NCI-H510A (cell line): Measurements from ENCODE around the gene TK2.

Source experiments
- DNase-seq: peaks from one replicate; lab custom pipeline; 2025; lab: John Stamatoyannopoulos, UW

Gene TK2

DNA sequence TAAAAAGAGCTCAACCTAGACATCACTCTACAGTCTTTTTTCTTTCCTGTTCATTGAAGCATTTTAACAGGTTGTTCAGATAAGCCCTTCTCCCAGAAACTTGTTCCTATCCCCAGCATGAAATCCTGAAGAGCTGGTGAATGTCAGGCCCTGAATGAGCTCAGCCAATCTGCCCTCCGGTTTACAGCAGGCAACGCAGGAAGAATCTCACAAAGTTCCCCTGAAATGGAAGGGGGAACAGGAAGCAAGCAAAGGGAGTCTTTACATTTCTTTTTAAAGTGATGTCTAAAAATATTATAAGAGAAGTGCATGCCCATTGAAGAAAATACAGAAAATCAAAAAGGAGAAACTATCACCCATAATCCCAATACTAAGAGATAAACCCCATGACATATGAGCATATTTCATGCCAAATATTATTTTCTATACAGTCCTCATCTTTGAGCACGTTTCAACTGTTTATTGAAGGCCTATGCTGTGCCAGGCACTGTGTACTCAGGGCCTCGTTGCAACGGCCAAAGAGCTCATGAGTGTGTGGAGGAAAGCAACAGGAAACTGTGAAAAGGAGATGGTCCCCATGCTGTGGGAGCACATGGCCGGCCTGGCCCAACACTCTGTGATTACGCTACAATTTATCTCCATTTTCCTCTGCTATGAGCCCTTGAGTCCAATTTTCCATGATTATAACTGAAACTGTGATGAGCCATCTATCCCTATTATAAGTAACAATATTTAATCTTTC, 5.7 kb downstream of the TK2 start:
- no peak for DNase-seq

DNA sequence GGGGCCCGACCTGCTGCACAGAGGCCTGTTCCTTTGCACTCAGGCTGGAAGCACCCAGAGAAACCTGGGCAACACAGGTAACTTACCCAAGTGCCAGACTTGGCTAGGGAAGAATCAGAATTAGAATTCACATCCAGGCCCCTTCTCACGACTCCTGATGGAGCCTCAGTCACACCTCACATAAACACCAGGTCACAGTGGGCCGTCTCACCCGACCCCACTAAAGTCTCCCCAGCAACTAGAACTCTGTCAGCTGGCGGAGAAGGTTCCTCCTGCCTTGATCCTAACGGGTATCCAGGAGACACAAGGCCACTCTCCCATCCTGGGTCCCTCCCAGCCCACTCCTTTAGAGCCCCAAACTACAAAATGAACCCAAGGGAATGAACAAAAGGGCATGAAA, 6.4 kb downstream of the TK2 start:
- no peak for DNase-seq

DNA sequence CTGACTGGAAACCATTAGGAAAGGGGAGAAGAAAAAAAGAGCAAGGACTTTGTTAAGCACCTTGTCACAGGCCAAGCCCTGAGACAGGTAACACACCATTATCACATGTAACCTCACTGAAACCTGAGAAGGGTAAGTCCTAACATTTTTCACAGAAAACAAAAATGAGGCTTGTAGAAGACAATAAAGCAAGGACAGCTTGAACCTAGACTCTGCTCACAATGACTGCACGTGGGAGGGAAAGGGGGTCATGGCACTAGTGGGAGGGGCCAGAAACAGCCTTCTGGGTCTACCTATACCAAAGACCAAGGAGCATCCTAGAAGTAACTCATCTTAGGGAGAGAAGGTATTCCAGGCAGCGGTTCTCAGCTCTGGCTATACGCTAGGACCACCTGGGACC, 7.5 kb downstream of the TK2 start:
- DNase-seq = no peak

DNA sequence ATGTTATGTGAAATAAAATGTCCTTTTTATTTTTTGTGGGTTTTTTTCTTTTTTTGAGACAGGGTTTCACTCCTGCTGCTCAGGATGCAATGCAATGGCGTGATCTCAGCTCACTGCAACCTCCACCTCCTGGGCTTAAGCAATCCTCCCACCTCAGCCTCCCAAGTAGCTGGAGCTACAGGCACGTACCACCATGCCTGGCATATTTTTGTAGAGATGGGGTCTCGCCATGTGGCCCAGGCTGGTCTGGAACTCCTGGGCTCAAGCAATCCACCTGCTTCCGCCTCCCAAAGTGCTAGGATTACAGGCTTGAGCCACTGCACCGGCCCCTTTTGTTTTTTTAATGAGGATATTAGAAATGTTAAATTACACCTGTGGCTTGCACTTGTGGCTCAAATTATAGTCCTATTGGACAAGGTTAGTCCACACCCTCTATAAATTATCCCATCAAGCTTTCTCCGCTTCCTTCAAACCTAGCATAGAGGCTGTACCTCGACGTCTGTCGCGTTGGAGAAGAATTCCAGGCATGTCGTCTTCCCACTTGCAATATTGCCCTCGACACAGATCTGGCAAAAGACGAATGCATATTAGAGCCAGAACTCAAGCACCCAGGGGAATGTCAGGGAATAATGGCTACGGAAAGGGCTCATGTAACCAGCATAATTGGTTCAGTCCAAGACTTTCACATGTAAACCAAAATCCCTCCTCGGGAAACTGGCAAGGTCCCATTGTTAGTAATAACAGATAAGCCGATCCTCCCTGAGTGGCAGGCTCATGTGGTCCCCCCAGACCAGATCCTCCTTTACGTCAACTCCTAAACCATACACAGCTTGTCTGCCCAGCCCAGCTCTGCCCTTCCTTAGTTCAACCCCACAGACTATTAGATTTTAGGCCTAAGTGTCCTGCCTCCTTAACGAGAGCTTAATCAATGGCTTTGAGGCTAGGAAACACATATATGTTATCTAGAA, 8.2 kb downstream of the TK2 start:
- DNase-seq = no peak

DNA sequence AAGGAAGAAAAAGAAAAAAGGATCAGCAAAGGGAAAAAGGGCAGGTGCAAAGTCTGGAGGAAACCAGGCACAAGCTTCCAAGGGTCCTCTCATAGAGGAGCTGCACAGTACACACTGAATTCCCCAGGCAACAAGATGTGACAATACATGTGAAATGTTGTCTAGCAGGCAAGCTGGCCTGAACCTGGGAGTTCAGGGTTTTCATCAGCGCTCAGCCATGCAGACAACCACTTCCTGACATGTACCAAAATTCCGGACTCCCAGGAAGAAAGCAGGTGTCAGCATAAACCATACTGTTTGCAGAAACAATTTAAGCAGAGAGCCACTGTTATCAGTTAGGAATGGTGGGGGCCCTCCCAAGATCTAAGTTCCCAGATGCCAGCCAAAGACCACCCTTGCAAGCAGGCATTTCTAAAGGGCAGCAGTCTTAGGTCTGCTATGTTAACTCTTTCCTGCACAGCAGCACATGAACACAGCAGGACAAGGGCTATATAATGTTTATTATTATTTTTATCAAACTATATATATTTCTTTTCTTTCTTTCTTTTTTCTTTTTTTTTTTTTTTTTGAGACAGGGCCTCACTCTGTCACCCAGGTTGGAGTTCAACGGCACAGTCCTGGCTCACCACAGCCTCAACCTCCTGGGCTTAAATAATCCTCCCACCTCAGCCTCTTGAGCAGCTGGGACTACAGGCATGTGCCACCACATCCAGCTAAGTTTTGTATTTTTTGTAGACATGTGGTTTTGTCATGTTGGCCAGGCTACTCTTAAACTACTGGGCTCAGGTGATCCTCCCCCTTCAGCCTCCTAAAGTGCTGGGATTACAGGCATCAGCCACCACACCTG, 10.1 kb downstream of the TK2 start:
- no peak for DNase-seq

DNA sequence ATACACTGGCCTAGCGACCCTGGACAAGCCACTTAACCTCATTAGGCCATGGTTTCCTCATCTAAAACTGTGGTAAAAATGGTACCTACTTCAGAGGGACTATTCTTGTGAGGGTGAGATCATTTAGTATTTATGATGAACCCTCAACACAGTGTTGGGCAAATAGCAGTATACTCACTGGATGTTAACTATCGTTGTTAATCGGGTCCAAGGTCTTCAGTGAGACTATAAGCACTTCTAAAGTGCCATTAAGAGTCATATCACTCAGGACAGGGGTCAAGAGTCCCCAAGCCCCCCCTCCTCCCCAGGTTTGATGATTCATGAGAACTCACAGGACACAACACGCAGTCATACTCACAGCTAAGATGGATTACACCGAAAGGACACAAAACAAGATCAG, 11.0 kb downstream of the TK2 start:
- no peak for DNase-seq

DNA sequence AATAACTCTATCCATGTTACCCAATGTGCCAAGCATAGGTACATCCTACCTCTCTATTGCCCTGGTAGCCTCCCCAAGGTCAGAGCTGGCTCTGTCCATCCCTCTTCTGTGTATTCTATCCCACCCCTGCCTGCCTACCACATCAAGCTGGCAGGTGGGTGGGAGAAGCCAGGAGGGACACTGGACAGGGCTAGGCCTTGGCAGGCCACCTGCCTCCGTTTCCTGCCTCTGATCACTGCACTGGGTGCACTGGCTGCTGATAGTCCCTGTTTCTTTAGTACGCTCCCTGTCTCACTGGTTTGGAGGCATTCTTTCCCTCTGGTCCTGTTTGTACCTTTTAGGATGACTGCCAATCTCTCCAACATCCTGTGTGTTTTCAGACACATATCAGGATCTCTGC, 12.7 kb downstream of the TK2 start:
- no peak for DNase-seq

DNA sequence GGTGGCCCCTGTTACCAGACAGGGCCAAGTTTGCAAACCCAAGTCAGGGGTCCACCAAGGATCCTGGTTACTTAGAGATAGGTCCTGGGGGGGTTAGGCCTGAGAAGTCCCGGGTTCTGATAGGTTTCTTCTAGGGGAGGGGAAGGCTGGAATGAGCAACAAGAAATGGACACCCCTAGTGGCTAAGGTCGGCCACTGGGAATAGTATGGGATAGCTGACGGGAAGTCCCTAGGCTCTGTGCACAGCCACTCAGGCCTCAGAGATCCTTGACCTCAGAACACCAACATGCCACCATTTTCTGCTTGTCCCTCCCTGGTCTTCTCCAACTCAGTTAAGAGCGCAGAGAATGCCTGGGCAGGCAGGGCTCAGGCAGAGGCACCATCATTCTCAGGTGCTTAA, 13.4 kb downstream of the TK2 start:
- DNase-seq = no peak

DNA sequence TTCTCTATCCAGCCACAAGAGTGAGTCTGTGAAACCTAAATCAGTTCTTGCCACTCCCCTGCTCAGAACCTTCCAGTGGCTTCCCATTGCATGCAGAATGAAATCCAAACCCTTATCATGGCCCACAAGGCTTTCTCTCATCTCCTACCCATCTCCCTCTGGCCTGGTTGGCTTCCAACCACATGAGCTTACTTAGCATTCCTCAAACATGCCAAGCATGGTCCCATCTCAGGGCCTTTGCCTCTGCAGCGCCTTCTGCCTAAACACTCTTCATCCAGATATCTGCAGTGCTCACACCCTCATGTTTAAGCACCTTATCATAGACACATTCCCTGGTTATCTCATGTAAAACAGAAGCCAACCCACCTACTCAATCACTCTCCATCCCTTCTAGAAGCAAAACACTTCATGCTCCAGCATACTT, 15.5 kb downstream of the TK2 start:
- no peak for DNase-seq

DNA sequence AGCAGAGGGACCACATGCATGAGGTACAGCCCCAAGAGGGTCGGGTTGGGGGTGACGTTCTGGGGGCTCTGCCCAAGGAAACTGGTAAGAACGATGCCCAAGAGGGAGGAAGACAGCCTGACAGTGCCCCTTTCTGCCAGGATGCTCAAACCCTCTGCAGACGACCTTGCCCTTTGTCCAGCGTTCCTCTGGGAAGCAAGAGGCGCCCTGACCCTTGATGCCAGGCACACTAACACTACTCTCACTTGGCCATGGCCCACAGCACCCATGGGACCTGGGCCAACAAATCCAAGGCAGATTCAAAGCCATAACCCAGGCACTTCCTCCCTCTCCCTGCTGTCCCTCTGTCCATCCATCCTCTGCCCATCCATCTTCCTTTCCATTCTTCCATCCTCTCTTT, 20.4 kb downstream of the TK2 start:
- DNase-seq = no peak

DNA sequence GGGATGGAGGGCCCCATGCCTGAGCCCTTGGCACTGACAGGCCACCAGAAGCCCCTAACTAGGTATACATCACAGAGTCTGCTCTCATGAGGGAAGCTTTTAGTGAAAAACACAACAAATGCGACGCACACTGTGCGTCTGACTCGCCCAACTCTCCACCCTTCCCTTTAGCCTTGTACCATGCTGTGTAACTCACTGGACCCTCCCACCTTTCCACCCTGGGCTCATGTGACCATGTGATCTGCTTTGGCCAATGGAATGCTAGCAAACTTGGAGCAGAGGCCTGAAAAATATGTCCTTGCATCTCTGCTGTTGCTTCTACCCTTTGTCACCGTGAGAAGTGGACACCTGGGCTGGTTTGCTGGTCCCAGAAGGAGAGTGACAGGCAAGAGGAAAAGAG, 21.6 kb downstream of the TK2 start:
- no peak for DNase-seq

DNA sequence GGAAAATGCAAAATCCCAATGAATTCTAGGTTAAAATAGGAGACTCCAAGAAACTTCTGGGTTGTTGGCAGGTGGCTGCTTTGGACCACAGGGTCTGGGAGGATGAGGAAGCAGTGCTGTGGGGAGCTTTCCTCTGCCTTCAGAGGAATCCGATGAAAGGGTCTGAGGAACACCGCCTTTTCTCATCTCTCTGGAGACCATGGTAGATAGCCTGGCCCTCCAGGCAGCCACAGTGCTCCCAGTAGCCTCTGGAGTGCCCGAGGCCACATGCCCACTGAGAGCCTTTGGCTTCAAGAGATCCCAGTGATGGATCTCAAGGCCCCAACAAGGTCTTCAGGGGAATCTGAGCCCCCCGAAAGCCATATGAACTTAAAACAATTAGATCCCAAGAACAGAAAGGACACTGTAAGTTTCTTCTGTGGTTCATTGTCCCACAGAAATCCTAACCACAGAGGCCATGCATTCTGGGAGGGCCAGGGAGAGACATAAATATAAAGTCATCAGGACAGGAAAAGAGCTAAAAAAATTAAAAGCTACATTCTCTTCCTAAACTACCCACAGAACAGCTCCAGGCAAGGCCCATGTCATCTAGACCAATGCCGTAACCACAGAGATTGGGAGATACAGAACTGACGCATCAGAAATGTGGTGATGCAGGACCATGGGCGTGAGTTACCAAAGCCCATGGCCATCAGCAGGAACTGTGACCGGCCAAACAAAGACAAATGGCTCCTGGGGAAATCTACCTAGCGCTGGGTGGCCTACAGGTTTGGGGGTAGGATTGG, 24.3 kb downstream of the TK2 start:
- no peak for DNase-seq

DNA sequence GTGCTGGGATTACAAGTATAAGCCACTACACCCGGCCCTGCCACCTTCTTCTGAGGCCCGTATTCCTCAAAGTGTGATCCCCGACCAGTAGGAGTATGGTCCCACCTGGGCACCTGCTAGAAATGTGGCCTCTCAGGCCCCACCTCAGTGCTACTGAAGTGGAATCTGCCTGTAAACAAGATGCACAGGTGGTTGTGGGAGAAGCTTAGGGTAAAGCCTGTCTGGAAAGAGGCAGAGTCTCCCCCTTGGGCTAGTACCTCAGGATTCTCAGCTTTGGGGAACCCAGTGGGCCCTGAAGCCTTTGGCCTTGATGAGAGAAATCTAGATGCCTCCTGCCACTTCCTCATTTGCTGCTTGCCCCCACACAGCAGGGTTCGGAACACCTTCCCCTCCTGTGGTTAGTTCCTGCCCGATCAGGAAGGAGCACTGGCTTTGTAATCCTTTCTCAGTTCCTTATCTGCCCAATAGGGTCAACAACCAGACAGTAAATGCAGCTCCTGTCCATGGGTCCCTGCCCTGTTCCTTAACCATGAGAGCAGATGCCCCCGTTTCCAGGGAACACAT, 25.2 kb downstream of the TK2 start:
- no peak for DNase-seq

DNA sequence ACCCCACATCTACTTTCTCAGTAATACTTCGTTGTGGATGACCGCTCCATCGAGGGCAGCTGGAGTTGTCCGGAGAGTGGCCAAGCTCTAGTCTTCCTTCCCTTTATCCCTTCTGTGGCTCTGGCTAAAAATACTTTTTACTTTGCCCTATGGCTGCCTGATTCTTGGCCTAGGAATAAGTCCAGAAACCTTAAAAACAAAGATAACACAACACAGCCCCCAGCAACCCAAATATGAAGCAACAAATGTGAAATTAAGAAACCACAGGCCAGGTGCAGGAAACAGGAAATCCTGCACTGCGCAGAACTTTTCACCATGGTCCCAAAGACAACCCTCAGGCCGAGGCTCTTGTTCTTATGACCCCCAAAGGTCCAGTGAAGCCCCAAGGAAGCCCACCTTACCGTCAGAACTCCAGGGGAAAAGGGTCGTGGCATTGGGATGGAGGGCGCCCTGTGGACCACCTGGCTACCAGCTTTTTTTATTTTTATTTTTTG, 26.0 kb downstream of the TK2 start:
- no peak for DNase-seq

DNA sequence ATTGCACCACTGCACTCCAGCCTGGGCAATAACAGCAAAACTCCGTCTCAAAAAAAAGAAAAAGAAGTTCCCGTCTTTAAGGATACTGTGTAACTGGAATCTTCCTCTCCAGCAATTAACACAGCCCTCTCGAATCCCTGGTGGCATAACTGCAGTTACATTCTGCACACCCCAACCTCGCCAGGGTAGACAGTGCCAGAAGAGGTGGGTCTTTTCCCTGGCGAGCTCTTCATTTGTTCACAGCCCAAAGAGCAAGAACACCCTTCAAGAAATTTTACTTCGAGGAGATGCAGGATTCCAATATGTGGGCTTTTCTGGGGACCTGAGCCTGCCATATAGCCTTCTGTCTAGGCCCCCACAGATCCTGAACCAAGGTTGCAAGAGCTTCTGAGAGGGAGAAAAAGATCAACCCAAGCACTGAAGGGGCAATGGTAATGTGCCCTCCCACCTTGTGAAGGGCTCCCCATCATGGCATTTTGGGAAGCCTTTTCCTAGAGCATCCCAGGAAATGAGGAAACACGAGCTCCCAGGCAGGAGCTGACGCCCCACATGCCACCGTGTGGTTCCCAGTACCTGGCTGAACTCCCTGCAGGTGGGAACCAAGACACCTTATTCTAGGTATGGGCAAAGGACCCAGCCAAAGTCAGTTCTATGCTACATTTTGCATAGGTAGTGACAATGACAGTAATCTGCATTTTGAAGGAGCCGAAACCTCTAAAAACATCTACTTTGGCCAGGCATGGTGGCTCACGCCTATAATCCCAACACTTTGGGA, 26.9 kb downstream of the TK2 start:
- no peak for DNase-seq

DNA sequence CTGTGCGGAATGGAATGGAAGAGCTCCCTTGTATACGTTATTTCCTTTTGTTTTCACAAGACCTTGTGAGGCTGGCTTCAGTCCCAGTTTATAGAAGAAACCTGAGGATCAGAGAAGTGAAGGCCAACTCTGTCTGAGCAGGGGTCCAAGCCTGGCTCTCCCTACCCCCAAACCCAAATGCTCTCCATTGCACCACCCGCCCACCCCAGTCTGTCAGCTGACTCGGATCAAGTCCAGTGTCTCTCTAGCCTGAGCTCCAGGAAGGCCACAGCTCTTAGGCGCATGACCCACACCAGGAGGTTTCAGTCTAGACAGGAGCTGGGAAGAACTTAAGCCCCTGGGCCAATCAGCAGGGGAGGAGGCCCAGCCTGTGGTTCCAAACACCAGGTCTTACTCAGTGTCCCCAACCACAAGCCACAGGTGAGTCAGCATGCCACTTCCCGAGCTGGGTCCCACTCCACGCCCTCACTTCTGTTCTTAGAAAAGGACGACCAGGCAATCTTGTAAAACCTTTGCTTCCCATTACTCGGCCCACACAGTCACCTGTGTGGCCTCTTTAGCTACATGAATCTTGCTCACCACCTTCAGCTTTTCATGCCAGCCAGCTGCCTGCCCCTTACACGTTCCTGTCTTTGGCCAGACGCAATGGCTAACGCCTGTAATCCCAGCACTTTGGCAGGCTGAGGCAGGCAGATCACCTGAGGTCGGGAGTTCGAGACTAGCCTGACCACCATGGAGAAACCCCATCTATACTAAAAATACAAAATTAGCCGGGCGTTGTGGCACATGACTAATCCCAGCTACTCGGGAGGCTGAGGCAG, 27.8 kb downstream of the TK2 start:
- no peak for DNase-seq

DNA sequence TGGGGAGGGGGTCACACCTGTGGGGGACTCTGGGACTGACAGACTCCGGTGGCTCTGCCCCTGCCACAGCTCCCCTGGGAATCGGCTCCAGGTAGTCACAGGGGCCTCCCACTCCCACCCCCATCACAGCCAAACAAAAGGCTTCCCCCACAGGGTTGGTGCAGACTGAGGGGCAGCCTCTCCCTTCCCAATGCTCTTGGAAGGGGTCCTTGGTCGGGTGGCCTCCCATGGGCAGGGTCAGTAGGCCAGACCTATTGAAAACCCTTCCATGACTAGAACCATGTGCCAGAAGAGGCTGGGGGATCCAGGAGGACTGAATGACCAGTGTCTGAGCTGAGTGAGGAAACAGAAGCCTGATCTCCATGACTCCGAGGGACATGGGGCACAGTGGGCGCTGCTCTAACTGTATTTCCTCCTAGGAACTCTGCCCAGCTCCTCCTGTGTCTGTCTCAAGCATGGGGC, 28.6 kb downstream of the TK2 start:
- DNase-seq = no peak

DNA sequence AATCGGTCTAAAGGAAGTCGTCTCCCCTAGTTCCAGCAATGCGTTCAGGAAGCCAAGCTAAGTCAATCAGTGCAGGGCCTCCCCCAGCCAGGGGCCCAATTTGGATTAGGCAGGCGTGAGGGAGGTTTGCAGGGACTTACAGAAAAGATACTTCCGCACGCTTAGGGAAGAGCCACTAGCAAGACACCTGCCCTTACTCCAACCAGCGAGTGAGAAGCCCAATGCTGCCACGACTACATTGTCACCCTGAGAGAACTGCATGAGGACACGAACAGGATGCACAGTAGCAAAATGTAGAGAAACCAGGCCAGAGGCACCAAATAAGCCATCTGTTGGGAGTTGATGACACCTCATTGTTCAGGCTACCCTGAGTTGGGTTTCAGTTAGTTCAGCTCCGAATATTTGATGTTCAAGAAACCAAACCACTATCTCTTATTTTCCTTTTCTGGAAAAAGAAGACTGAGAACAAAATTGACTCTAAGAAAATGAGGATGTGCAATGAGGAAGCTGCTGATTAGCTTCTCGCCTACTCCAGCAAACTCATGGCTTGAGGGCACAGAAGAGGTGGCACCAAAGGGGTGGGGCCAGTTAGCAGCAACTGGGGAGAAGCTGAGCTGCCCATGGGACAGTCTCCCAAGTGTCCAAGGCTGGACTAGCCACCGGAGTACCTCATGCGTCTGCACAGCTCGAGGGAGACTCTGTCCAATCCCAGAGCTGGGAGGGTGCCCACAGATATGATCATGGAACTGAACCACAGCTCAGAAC, 29.3 kb downstream of the TK2 start:
- no peak for DNase-seq
